Activated T-helper 17 cell treated with anti-CD3 and anti-CD28 coated beads, Interleukin-2, amount 50 U/mL, for 72 hours (primary cell): ENCODE data around the gene MSRB1. TPM values are rescaled to one million over a fixed set of nuclear protein-coding genes. Genes with fewer than 3 reads are reported as not detected.
"Not testable (repeated sequence)": the region's sequence is repeated elsewhere in the genome, so short reads cannot be mapped to it uniquely, and the experiment has no call there.

ENCODE experiments used
- ATAC-seq: fragments of 150-1000 bp; cut with Tn5 transposase; replicated peaks from 2 replicates; pipeline ENCODE4 v1.10.0; 2021; ENCODE audit warnings: mild to moderate bottlenecking, moderate library complexity
- H3K27ac Mint-ChIP-seq: one replicate; pipeline ENCODE4 v1.8.0; 2022; ENCODE audit warnings: mixed read lengths
- H3K27me3 Mint-ChIP-seq: one replicate; pipeline ENCODE4 v1.8.0; 2022; ENCODE audit warnings: mixed read lengths
- H3K36me3 Mint-ChIP-seq: one replicate; pipeline ENCODE4 v1.8.0; 2022; ENCODE audit warnings: low read depth, mild to moderate bottlenecking, mixed read lengths
- H3K4me1 Mint-ChIP-seq: one replicate; pipeline ENCODE4 v1.8.0; 2022; ENCODE audit warnings: mixed read lengths
- H3K4me3 Mint-ChIP-seq: one replicate; pipeline ENCODE4 v1.8.0; 2022; ENCODE audit warnings: mild to moderate bottlenecking, mixed read lengths
- H3K9me3 Mint-ChIP-seq: one replicate; pipeline ENCODE4 v1.8.0; 2022; ENCODE audit warnings: mixed read lengths
- total RNA-seq, 2 donors: library from RNA; stranded (reverse); gene quantifications; one replicate each; pipeline ENCODE4 v1.2.3, GENCODE V29; 2022

The MSRB1 gene
- total RNA-seq, 2 donors from 2014 or later: 31.5 to 34.3 TPM

GRCh38 chr16:1923299-1924034 is 19.5 kb downstream of the MSRB1 start:
- H3K4me1 Mint-ChIP-seq: no peaks in the 10 kb centered on the region
- peaks cover 28% of the 10 kb centered on the region for H3K27me3 Mint-ChIP-seq
- H3K27ac Mint-ChIP-seq: no peak overlapping the region
- H3K9me3 Mint-ChIP-seq: no peaks in the 10 kb centered on the region
- H3K36me3 Mint-ChIP-seq: no peaks in the 10 kb centered on the region
- ATAC-seq: no peak
- no peak overlapping the region for H3K4me3 Mint-ChIP-seq

- H3K27me3 Mint-ChIP-seq: peaks cover 28% of the 10 kb centered on the region
- ATAC-seq: no peak
These were observed 20.6 kb downstream of the MSRB1 start for GRCh38 chr16:1922357-1922756.

GRCh38 chr16:1920727-1921171 is 22.2 kb downstream of the MSRB1 start:
- Mint-ChIP-seq H3K4me1 (no peaks in the 10 kb centered on the region), H3K9me3 (no peaks in the 10 kb centered on the region), H3K27ac (no peak overlapping the region), H3K27me3 (peaks cover 42% of the 10 kb centered on the region), H3K4me3 (no peak overlapping the region), H3K36me3 (no peaks in the 10 kb centered on the region)
- ATAC-seq: peak; percentile 56

More at GRCh38 chr16:1922357-1922756, 20.6 kb downstream of the MSRB1 start:
- H3K4me3 Mint-ChIP-seq: no peak overlapping the region
- no peaks in the 10 kb centered on the region for H3K9me3 Mint-ChIP-seq
- no peaks in the 10 kb centered on the region for H3K4me1 Mint-ChIP-seq
- H3K36me3 Mint-ChIP-seq: no peaks in the 10 kb centered on the region
- peak overlapping the region; percentile 63 for H3K27ac Mint-ChIP-seq

DNA sequence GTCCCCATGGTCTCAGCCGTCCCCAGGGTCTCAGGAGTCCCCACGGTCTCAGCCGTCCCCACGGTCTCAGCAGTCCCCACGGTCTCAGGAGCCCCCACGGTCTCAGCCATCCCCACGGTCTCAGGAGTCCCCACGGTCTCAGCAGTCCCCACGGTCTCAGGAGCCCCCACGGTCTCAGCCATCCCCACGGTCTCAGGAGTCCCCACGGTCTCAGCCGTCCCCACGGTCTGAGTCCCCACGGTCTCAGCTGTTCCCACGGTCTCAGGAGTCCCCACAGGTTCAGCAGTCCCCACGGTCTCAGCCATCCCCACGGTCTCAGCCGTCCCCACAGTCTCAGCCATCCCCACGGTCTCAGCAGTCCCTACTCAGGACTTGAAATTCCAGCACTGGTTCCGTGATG is 22.9 kb downstream of the MSRB1 start:
- not testable (repeated sequence) for ATAC-seq, H3K36me3 Mint-ChIP-seq, H3K27ac Mint-ChIP-seq, H3K4me3 Mint-ChIP-seq, H3K4me1 Mint-ChIP-seq, H3K9me3 Mint-ChIP-seq
- peaks cover 48% of the 10 kb centered on the region for H3K27me3 Mint-ChIP-seq

- Mint-ChIP-seq H3K4me1 (no peaks in the 10 kb centered on the region), H3K27me3 (peaks cover 51% of the 10 kb centered on the region)
These were observed 23.5 kb downstream of the MSRB1 start for GRCh38 chr16:1919327-1919998.

DNA sequence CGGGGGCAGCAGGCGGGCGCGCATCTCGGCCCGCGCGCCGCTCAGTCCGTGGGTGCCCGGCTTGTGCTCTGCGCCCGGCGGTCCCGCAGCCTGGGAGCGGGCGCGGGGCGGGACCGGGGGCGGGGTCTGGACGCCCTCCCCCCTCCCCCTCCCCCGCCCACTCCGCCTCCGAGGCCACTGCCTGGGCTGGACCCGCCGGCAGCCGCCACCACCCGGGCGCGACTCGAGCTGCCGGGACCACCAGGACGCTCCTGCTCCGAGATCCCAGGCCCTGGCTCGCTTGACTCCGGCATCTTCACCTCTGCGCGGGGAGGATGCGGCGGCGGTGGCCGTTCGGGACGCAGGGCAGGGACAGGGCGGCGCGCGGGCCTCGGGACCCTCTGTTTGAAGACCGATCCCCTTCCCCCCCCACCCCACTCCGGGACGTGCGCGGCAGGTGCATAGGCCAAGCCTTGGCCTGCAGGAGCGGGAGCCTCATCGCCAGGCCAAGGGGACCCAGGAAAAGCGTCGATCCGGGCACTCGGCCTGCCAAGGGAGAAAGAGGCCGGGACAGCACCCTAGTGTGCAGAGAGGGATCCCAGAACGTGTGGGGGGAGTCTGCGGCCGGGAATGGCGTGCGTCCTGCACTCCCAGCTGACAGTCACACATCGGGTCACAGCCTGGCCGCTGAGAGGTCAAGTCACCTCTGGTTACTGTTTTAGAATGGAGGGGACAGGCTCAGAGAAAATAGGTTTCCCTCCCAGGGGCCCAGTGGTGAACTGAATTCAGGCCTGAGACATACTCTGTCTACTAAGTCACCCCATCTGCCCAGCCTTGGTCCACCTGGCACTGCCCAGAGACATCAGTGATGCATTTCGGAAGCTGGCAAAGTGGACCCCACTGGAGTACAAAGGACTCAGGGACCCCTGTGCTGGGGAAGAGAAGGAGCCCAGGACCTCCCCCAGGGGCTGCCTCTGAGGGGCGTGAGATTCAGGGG is 24.4 kb downstream of the MSRB1 start, which contains the start of gene HS3ST6:
Gene HS3ST6 (minus strand): TSS at position 65 of the 976 bp plus-strand sequence. CDS start 92 bp downstream, outside the sequence.
- H3K9me3 Mint-ChIP-seq: no peaks in the 10 kb centered on the region
- no peaks in the 10 kb centered on the region for H3K36me3 Mint-ChIP-seq
- H3K27ac Mint-ChIP-seq: no peak within 1 kb of the TSS
- H3K4me1 Mint-ChIP-seq: no peaks in the 10 kb centered on the region
- no peak for ATAC-seq
- peaks cover 51% of the 10 kb centered on the region for H3K27me3 Mint-ChIP-seq
- no peak within 1 kb of the TSS for H3K4me3 Mint-ChIP-seq

More at GRCh38 chr16:1919327-1919998, 23.5 kb downstream of the MSRB1 start:
- no peak for ATAC-seq
- Mint-ChIP-seq H3K9me3 (no peaks in the 10 kb centered on the region), H3K4me3 (no peak overlapping the region), H3K27ac (no peak overlapping the region), H3K36me3 (no peaks in the 10 kb centered on the region)

- H3K27me3 Mint-ChIP-seq: peaks cover 46% of the 10 kb centered on the region
- no peak overlapping the region for H3K27ac Mint-ChIP-seq
- no peaks in the 10 kb centered on the region for H3K36me3 Mint-ChIP-seq
- no peak for ATAC-seq
- no peak overlapping the region for H3K4me3 Mint-ChIP-seq
- no peaks in the 10 kb centered on the region for H3K9me3 Mint-ChIP-seq
- H3K4me1 Mint-ChIP-seq: no peaks in the 10 kb centered on the region
These were observed 25.2 kb downstream of the MSRB1 start for GRCh38 chr16:1917665-1918350.

- no peak for ATAC-seq
- Mint-ChIP-seq H3K4me3 (no peak overlapping the region), H3K4me1 (no peaks in the 10 kb centered on the region), H3K36me3 (no peaks in the 10 kb centered on the region), H3K9me3 (no peaks in the 10 kb centered on the region), H3K27me3 (peaks cover 40% of the 10 kb centered on the region), H3K27ac (no peak overlapping the region)
These were observed 25.8 kb downstream of the MSRB1 start for GRCh38 chr16:1917056-1917664.

DNA sequence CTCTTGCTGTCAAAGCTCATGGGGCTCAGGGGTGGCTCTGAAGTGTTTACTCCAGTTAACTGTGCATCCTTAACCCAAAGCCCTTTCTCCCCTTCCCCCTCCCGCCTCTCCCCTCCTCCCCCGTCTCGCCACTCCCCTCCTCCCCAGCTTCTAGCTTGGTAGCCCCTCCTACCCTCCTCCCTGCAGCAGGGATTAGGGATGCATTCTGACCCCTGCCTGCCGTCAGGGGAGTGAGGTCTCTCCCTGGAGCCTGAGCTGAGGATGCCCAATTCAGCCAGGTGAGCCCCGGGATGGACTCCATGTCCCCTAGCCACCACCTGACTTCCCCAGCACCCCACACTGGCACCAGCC is 26.4 kb downstream of the MSRB1 start:
- Mint-ChIP-seq H3K27me3 (peaks cover 39% of the 10 kb centered on the region), H3K9me3 (no peaks in the 10 kb centered on the region), H3K4me1 (no peaks in the 10 kb centered on the region), H3K4me3 (no peak overlapping the region), H3K27ac (no peak overlapping the region), H3K36me3 (no peaks in the 10 kb centered on the region)
- ATAC-seq: no peak

DNA sequence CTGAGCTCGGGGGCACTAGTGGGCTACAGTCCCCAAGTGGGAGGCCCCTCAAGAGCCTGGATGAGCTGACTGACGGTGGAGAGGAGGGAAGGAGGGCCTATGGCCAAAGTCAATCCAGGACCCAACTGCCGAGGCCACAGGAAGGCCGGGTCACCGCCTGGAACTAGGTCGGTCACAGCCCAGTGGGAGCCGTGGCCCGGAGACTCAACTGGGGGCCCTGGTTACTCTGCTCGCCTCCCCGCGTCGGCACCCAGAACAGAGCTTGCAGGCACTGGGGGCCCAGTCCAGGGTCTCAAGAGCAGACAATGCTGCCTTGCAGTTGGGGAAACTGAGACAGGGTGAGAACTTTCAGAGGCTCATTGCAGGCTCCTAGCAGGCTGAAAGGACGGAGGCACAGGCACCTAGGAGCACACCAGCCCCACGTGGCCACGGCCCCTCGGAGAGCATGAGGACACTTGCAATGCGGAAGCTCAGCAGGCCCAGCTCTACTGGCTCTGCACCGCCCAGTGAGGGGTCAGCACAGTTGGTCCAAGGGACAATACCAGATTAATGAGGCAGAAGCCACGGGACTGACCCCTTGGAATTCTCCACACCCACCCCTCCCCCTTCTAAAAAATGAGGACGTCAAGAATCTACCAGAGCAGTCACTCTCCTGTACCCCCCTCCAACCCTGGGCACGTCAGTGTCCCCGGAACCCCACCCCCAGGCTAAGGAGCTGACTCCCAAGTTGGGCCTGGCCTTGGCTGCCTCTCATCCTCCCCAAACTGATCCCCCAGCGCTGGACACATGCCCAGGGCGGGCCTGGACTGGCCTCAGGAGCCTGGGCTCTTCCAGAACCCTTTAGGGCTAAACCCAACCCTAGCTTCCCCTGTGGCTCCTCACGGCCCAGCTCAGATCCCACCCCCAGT is 27.0 kb downstream of the MSRB1 start:
- no peaks in the 10 kb centered on the region for H3K4me1 Mint-ChIP-seq
- H3K27me3 Mint-ChIP-seq: peaks cover 33% of the 10 kb centered on the region
- no peak for ATAC-seq
- no peak overlapping the region for H3K27ac Mint-ChIP-seq
- H3K36me3 Mint-ChIP-seq: no peaks in the 10 kb centered on the region
- no peaks in the 10 kb centered on the region for H3K9me3 Mint-ChIP-seq
- no peak overlapping the region for H3K4me3 Mint-ChIP-seq

DNA sequence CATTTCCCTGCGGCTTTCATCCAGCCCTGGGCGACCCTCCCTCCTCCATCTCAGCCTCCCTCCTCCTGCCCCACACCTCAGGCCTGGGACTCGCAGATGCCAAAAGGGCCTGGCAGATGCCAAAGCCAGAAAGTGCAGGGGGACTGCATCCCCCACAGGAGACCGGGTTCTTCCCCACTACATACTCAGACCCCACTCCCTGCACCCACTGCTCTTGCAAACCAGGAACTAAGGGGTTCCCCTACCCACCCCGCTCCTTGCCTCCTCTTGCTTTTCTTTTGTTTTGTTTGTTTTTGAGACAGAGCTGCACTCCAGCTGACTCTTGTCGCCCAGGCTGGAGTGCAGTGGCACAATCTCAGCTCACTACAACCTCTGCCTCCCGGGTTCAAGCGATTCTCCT is 28.0 kb downstream of the MSRB1 start:
- ATAC-seq: no peak
- Mint-ChIP-seq H3K27me3 (peaks cover 26% of the 10 kb centered on the region), H3K4me1 (no peaks in the 10 kb centered on the region), H3K4me3 (no peak overlapping the region), H3K9me3 (no peaks in the 10 kb centered on the region), H3K36me3 (no peaks in the 10 kb centered on the region), H3K27ac (no peak overlapping the region)

GRCh38 chr16:1914084-1914608 is 28.9 kb downstream of the MSRB1 start:
- Mint-ChIP-seq H3K27me3 (peaks cover 26% of the 10 kb centered on the region), H3K27ac (no peak overlapping the region), H3K36me3 (no peaks in the 10 kb centered on the region), H3K9me3 (no peaks in the 10 kb centered on the region), H3K4me3 (no peak overlapping the region), H3K4me1 (no peaks in the 10 kb centered on the region)
- no peak for ATAC-seq
